Subcutaneous adipose tissue (tissue), 4 donors: ENCODE results near the gene PPP2R5B. TPM values are rescaled to one million over a fixed set of nuclear protein-coding genes. Genes with fewer than 3 reads are reported as not detected.

Experiments
- total RNA-seq, 4 donors: library from RNA; depleted of rRNA; stranded (reverse); fragments of >200 nt; gene quantifications; one replicate each; pipeline ENCODE4 v1.1.0, GENCODE V29; 2016
- TF ChIP-seq, protein P1 (sequence below): fragments of 450-650 bp; IDR thresholded peaks from one replicate; pipeline ENCODE4 v1.5.1; 2016; ENCODE audit warnings: low read depth, mild to moderate bottlenecking, control low read depth, antibody characterized with exemption, moderate library complexity

Gene PPP2R5B
- total RNA-seq, 4 donors from 2014 or later: 8.8 to 19.8 (median 14.3) TPM

- TF ChIP-seq, protein P1, sequence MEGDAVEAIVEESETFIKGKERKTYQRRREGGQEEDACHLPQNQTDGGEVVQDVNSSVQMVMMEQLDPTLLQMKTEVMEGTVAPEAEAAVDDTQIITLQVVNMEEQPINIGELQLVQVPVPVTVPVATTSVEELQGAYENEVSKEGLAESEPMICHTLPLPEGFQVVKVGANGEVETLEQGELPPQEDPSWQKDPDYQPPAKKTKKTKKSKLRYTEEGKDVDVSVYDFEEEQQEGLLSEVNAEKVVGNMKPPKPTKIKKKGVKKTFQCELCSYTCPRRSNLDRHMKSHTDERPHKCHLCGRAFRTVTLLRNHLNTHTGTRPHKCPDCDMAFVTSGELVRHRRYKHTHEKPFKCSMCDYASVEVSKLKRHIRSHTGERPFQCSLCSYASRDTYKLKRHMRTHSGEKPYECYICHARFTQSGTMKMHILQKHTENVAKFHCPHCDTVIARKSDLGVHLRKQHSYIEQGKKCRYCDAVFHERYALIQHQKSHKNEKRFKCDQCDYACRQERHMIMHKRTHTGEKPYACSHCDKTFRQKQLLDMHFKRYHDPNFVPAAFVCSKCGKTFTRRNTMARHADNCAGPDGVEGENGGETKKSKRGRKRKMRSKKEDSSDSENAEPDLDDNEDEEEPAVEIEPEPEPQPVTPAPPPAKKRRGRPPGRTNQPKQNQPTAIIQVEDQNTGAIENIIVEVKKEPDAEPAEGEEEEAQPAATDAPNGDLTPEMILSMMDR: no peak
Observed at GRCh38 chr11:64878494-64879243, 45.8 kb upstream of the PPP2R5B start, which contains the start of gene EHD1. EHD1 (minus strand) TSS chr11:64878621; CDS start chr11:64878464, 157 bp downstream.

DNA sequence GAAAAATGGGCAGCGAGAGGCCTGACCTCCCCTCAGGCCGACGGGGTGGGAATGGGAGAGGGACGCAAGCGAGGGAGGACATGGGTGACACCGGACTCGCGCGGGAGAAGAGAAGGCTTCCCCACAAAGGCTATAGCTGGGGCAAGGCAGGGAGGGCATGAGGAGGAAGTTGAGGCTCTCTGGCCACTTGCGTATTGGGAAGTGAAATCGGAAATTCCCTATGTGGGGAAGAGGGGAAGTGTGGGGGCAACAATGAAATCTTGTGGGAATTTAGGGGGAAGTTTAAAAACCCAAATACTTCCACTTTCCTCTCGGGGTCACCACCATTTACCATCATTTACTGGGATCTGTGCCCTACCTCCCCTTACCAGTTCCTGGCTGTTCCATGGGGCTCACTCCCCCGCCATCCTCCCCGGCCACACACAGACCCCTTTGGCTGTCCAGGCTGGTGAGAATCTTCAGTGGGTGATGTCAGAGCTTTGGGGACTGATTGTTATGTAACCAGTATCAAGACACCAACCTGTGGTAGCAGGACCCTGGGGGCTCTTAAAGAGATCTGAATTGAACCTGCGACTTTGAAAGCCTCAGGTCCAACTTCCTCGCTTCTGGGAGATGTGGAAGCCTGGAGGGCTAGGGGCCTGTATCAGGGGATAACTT lies 45.1 kb upstream of the PPP2R5B start:
- TF ChIP-seq, protein P1: no peak

GRCh38 chr11:64880240-64881001 lies 44.1 kb upstream of the PPP2R5B start:
- TF ChIP-seq, protein P1: no peak

DNA sequence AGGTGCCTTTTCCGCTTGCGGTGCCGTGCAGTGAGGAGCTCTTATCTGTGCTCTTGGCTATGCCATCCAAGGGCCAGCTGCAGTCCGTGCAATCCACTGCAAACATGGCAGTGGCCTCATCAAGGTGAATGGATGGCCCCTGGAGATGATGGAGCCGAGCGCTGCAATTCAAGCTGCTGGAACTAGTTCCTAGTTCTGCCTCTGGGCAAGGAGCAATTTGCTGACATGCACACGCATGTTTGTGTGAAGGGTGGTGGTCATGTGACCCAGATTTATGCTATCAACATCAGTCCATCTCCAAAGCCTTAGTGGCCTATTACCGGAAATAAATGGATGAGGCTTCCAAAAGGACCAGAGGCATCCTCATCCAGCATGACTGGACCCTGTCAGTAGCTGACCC lies 43.0 kb upstream of the PPP2R5B start:
- TF ChIP-seq, protein P1: no peak

DNA sequence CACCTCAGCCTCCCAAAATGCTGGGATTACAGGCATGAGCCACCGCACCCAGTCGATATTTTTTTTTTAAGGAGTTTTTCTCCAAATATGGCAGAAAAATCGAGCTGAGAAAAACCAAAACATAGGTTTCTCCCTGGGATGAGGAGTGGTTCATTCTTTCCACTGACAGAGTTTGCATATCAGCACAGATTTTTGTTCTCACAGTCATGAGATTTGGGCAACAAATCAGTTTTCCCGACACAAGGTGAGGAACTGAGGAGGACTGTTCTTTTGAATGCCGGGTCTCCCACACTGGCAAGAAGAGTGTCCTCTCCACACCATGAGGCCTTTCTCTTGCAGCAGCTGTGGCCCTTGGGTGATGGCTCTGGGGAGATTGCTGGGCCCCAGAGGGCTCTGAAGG lies 42.2 kb upstream of the PPP2R5B start:
- TF ChIP-seq, protein P1: no peak

GRCh38 chr11:64883575-64883974 lies 40.9 kb upstream of the PPP2R5B start:
- TF ChIP-seq, protein P1: no peak

DNA sequence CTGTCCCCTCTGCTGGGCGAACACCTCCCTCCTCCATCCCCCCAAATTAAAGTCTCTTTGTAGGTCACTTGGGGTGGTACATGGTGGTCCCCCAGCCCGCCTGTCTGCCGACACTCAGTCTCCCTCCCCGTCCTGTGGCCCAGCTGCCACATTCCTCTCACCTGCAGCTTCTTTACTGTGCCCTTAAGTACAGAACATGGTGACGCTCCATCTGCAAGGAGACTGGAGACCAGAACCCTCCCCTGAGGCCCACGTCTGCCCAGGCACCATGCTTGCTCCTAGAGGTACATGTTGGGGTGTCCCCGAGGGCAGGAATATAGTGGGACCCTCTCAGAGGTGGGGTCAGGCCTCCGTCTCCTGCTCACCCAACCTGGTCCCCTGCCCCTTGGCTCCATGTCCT lies 40.5 kb upstream of the PPP2R5B start:
- TF ChIP-seq, protein P1: no peak
